DOHH2 (cell line): Measurements from ENCODE around the gene RRP1.

Experiments used
- H3F3A ChIP-seq: fragments of 200-600 bp; sonication (generic), shearing (Covaris generic); 2 replicates; pipeline ENCODE4 v1.6.0; 2016; ENCODE audit warnings: antibody characterized with exemption, mild to moderate bottlenecking; ENCODE audit not compliant: control insufficient read depth, insufficient read depth
- H3K27ac ChIP-seq: fragments of 200-600 bp; sonication (generic); 2 replicates; pipeline ENCODE4 v1.5.1; 2014; ENCODE audit warnings: low read depth, mild to moderate bottlenecking, low read length, moderate library complexity
- H3K27me3 ChIP-seq: fragments of 200-600 bp; sonication (generic); 2 replicates; pipeline ENCODE4 v1.6.1; 2014; ENCODE audit warnings: mild to moderate bottlenecking, low read length, mixed read lengths; ENCODE audit not compliant: control insufficient read depth
- H3K36me3 ChIP-seq: fragments of 200-600 bp; sonication (generic); 2 replicates; pipeline ENCODE4 v1.6.1; 2014; ENCODE audit warnings: mild to moderate bottlenecking, low read length, moderate library complexity, mixed read lengths; ENCODE audit not compliant: control insufficient read depth
- H3K4me1 ChIP-seq: fragments of 200-600 bp; sonication (generic); 2 replicates; pipeline ENCODE4 v1.6.1; 2014; ENCODE audit warnings: mild to moderate bottlenecking, low read length, mixed read lengths; ENCODE audit not compliant: control insufficient read depth
- H3K4me2 ChIP-seq: fragments of 200-600 bp; sonication (generic); 2 replicates; pipeline ENCODE4 v1.6.0; 2014; ENCODE audit warnings: mild to moderate bottlenecking, low read length, moderate library complexity
- H3K4me3 ChIP-seq: fragments of 200-600 bp; sonication (generic); 2 replicates; pipeline ENCODE4 v1.5.1; 2014; ENCODE audit warnings: mild to moderate bottlenecking, low read length, mixed read lengths
- H3K79me2 ChIP-seq: fragments of 200-600 bp; sonication (generic); 2 replicates; pipeline ENCODE4 v1.6.1; 2014; ENCODE audit warnings: mild to moderate bottlenecking, low read length, mixed read lengths; ENCODE audit not compliant: control insufficient read depth
- H3K9me2 ChIP-seq: fragments of 200-600 bp; sonication (generic); replicated peaks from 2 replicates; pipeline ENCODE4 v1.6.1; 2014; ENCODE audit warnings: mild to moderate bottlenecking, low read length, mixed read lengths; ENCODE audit not compliant: control insufficient read depth
- H3K9me3 ChIP-seq: fragments of 200-600 bp; sonication (generic); 2 replicates; pipeline ENCODE4 v1.6.1; 2014; ENCODE audit warnings: antibody characterized with exemption, low read length, mixed read lengths; ENCODE audit not compliant: control insufficient read depth, insufficient read depth
- H4K20me1 ChIP-seq: fragments of 200-600 bp; sonication (generic); 2 replicates; pipeline ENCODE4 v1.6.0; 2014; ENCODE audit warnings: low read depth, mild to moderate bottlenecking, antibody characterized with exemption, low read length, moderate library complexity; ENCODE audit not compliant: control insufficient read depth, insufficient read depth
- CTCF ChIP-seq: fragments of 200-600 bp; sonication (generic); IDR thresholded peaks from one replicate; pipeline ENCODE4 v1.5.1; 2014; ENCODE audit warnings: antibody characterized with exemption, mild to moderate bottlenecking, low read depth, low read length; ENCODE audit not compliant: poor library complexity, severe bottlenecking
- EZH2phosphoT487 ChIP-seq: fragments of 200-600 bp; sonication (generic); IDR thresholded peaks from 2 replicates; pipeline ENCODE4 v1.6.1; 2017; ENCODE audit warnings: borderline replicate concordance, mild to moderate bottlenecking, antibody characterized with exemption, low read length, moderate library complexity, mixed read lengths

The RRP1 gene

GRCh38 chr21:43826623-43826974, 37.2 kb downstream of the RRP1 start:
- no peaks in the 10 kb centered on the region for H3K79me2 ChIP-seq
- H3K27me3 ChIP-seq, result no peaks in the 10 kb centered on the region
- H3K27ac ChIP-seq, result no peak overlapping the region
- H3K9me2 ChIP-seq, result no peaks in the 10 kb centered on the region
- H3K4me2 ChIP-seq, result no peak overlapping the region
- no peaks in the 10 kb centered on the region for H3F3A ChIP-seq
- H3K36me3 ChIP-seq, result no peaks in the 10 kb centered on the region
- no peaks in the 10 kb centered on the region for H3K9me3 ChIP-seq
- no peaks in the 10 kb centered on the region for H3K4me1 ChIP-seq
- no peaks in the 10 kb centered on the region for H4K20me1 ChIP-seq
- H3K4me3 ChIP-seq, result no peak overlapping the region
- TF ChIP-seq CTCF, result no peak
- no peak for TF ChIP-seq EZH2phosphoT487

- Histone ChIP-seq H4K20me1 (no peaks in the 10 kb centered on the region), H3K4me1 (no peaks in the 10 kb centered on the region), H3F3A (no peaks in the 10 kb centered on the region), H3K4me3 (no peak overlapping the region), H3K27me3 (no peaks in the 10 kb centered on the region), H3K27ac (no peak overlapping the region), H3K4me2 (no peak overlapping the region), H3K9me2 (no peaks in the 10 kb centered on the region), H3K79me2 (no peaks in the 10 kb centered on the region), H3K36me3 (no peaks in the 10 kb centered on the region), H3K9me3 (no peaks in the 10 kb centered on the region)
- no peak for TF ChIP-seq CTCF
- no peak for TF ChIP-seq EZH2phosphoT487
Measured at GRCh38 chr21:43827015-43827611, 37.7 kb downstream of the RRP1 start.

GRCh38 chr21:43829161-43829560, 39.8 kb downstream of the RRP1 start:
- Histone ChIP-seq H3K9me3 (no peaks in the 10 kb centered on the region), H3K4me2 (no peak overlapping the region), H3K4me1 (no peaks in the 10 kb centered on the region), H3K27me3 (no peaks in the 10 kb centered on the region), H3K36me3 (no peaks in the 10 kb centered on the region), H3K79me2 (no peaks in the 10 kb centered on the region), H3K9me2 (no peaks in the 10 kb centered on the region), H4K20me1 (no peaks in the 10 kb centered on the region), H3F3A (no peaks in the 10 kb centered on the region), H3K27ac (no peak overlapping the region), H3K4me3 (no peak overlapping the region)
- TF ChIP-seq EZH2phosphoT487 (no peak), CTCF (no peak)
